GM23338 (cell line): ENCODE results near the gene COIL. TPM values are rescaled to one million over a fixed set of nuclear protein-coding genes. Genes with fewer than 3 reads are reported as not detected.

ENCODE experiments used
- ATAC-seq: fragments of 200-7000 bp; cut with Tn5 transposase; 3 replicates; pipeline ENCODE4 v1.9.1; 2020
- DNase-seq: peaks from one replicate; pipeline ENCODE4 v3.0.0-alpha.2; 2015; ENCODE audit warnings: low spot score
- H2AFZ ChIP-seq: fragments of 200-600 bp; sonication (generic); 2 replicates; pipeline ENCODE4 v1.8.0; 2016; ENCODE audit warnings: antibody characterized with exemption, mild to moderate bottlenecking, moderate library complexity
- H3F3A ChIP-seq: fragments of 200-600 bp; sonication (generic); replicated peaks from 2 replicates; pipeline ENCODE4 v1.8.0; 2017; ENCODE audit warnings: antibody characterized with exemption, mixed run types, low read depth
- H3K27ac ChIP-seq: fragments of 200-600 bp; sonication (generic); 2 replicates; pipeline ENCODE4 v1.6.1; 2016; ENCODE audit warnings: low read depth
- H3K27me3 ChIP-seq: fragments of 200-600 bp; sonication (generic); 2 replicates; pipeline ENCODE4 v1.8.0; 2016; ENCODE audit warnings: mild to moderate bottlenecking, mixed run types, moderate library complexity; ENCODE audit not compliant: insufficient read depth
- H3K36me3 ChIP-seq: fragments of 200-600 bp; sonication (generic); 2 replicates; pipeline ENCODE4 v1.8.0; 2016; ENCODE audit warnings: mild to moderate bottlenecking; ENCODE audit not compliant: insufficient read depth
- H3K4me1 ChIP-seq: fragments of 200-600 bp; sonication (generic); 2 replicates; pipeline ENCODE4 v1.8.0; 2016; ENCODE audit warnings: mild to moderate bottlenecking, moderate library complexity; ENCODE audit not compliant: insufficient read depth
- H3K4me2 ChIP-seq: fragments of 200-600 bp; sonication (generic); 2 replicates; pipeline ENCODE4 v1.7.1; 2017; ENCODE audit warnings: mixed run types
- H3K4me3 ChIP-seq: fragments of 200-600 bp; sonication (generic); 2 replicates; pipeline ENCODE4 v1.6.1; 2016; ENCODE audit warnings: mixed run types
- H3K79me2 ChIP-seq: fragments of 200-600 bp; sonication (generic); replicated peaks from 2 replicates; pipeline ENCODE4 v1.8.0; 2017; ENCODE audit warnings: mild to moderate bottlenecking; ENCODE audit not compliant: insufficient read depth
- H3K9me2 ChIP-seq: fragments of 200-600 bp; sonication (generic); 2 replicates; pipeline ENCODE4 v1.8.0; 2017; ENCODE audit not compliant: insufficient read depth
- H4K20me1 ChIP-seq: fragments of 200-600 bp; sonication (generic); replicated peaks from 2 replicates; pipeline ENCODE4 v1.8.0; 2017; ENCODE audit warnings: mild to moderate bottlenecking; ENCODE audit not compliant: insufficient read depth
- H3K27ac Mint-ChIP-seq: 2 replicates; pipeline ENCODE4 v1.8.0; 2020; ENCODE audit warnings: inconsistent platforms, mild to moderate bottlenecking, moderate library complexity, mixed read lengths
- H3K27me3 Mint-ChIP-seq: 3 replicates; pipeline ENCODE4 v1.8.0; 2022; ENCODE audit warnings: low read depth, mild to moderate bottlenecking, moderate library complexity, mixed read lengths, inconsistent platforms; ENCODE audit not compliant: insufficient read depth, poor library complexity
- H3K36me3 Mint-ChIP-seq: 3 replicates; pipeline ENCODE4 v1.8.0; 2021; ENCODE audit warnings: low read depth, mild to moderate bottlenecking, inconsistent platforms, moderate library complexity, mixed read lengths
- H3K4me1 Mint-ChIP-seq: 3 replicates; pipeline ENCODE4 v1.8.0; 2020; ENCODE audit warnings: mild to moderate bottlenecking, inconsistent platforms, mixed read lengths
- H3K4me3 Mint-ChIP-seq: 3 replicates; pipeline ENCODE4 v1.8.0; 2021; ENCODE audit warnings: moderate library complexity, mild to moderate bottlenecking, inconsistent platforms, mixed read lengths
- H3K9me3 Mint-ChIP-seq: 3 replicates; pipeline ENCODE4 v1.8.0; 2020; ENCODE audit warnings: moderate library complexity, mild to moderate bottlenecking, inconsistent platforms, mixed read lengths
- CTCF ChIP-seq, 2 experiments: fragments of 200-600 bp in 1 of 2; sonication (generic) in 1 of 2; conservative IDR thresholded peaks; 2 replicates each; pipeline versions ENCODE4 v1.5.1 to v1.6.1; 2016 to 2017; ENCODE audit warnings: antibody characterized with exemption in 2 of 2, low read depth in 2 of 2, mild to moderate bottlenecking in 2 of 2, moderate library complexity in 1 of 2
- EZH2 ChIP-seq: fragments of 200-600 bp; sonication (generic); IDR thresholded peaks from one replicate; pipeline ENCODE4 v1.8.0; 2017; ENCODE audit warnings: antibody characterized with exemption, mild to moderate bottlenecking, low read depth; ENCODE audit not compliant: unreplicated experiment
- EZH2phosphoT487 ChIP-seq: fragments of 200-600 bp; sonication (generic); IDR thresholded peaks from one replicate; pipeline ENCODE4 v1.8.1; 2018; ENCODE audit warnings: antibody characterized with exemption; ENCODE audit not compliant: unreplicated experiment
- JUNB ChIP-seq: IDR thresholded peaks from one replicate; pipeline ENCODE4 v1.6.1; 2016; ENCODE audit warnings: antibody characterized with exemption; ENCODE audit not compliant: unreplicated experiment
- POLR2AphosphoS5 ChIP-seq: IDR thresholded peaks from 2 replicates; pipeline ENCODE4 v1.6.1; 2016; ENCODE audit warnings: antibody characterized with exemption, low read depth
- REST ChIP-seq: IDR thresholded peaks from one replicate; pipeline ENCODE4 v1.6.1; 2018; ENCODE audit warnings: antibody characterized with exemption; ENCODE audit not compliant: unreplicated experiment
- ZNF114 ChIP-seq: fragments of 250-450 bp; sonication (Bioruptor Pico); IDR thresholded peaks from 2 replicates; pipeline ENCODE4 v1.5.0; 2020; ENCODE audit warnings: mild to moderate bottlenecking, moderate library complexity
- ZNF462 ChIP-seq: fragments of 250-450 bp; sonication (Bioruptor Pico); IDR thresholded peaks from 2 replicates; pipeline ENCODE4 v1.5.0; 2020; ENCODE audit warnings: mild to moderate bottlenecking, moderate library complexity
- polyA plus RNA-seq: library from polyadenylated mRNA; unstranded; fragments of >200 nt; fragmentation: Nextera tagmentation; extraction: Ambion mirVana; gene quantifications from 2 replicates; pipeline ENCODE4 v1.2.1, GENCODE V29; 2016
- total RNA-seq: library from RNA; depleted of rRNA; stranded (reverse); fragments of >200 nt; shearing (Covaris generic); gene quantifications from 2 replicates; pipeline ENCODE4 v1.2.3, GENCODE V29; 2014

The COIL gene
- total and polyA plus RNA-seq, 2 experiments from 2014 or later: 18.5 to 32.2 TPM

- Mint-ChIP-seq H3K27ac (no peak overlapping the region), H3K4me1 (peaks cover 25% of the 10 kb centered on the region), H3K9me3 (peaks cover 28% of the 10 kb centered on the region), H3K27me3 (no peaks in the 10 kb centered on the region), H3K4me3 (no peak overlapping the region), H3K36me3 (peaks cover 66% of the 10 kb centered on the region)
- Histone ChIP-seq H3K36me3 (peaks cover 15% of the 10 kb centered on the region), H3K4me2 (no peak overlapping the region), H2AFZ (no peak overlapping the region), H3K27ac (no peak overlapping the region), H4K20me1 (no peaks in the 10 kb centered on the region), H3F3A (no peaks in the 10 kb centered on the region), H3K9me2 (no peaks in the 10 kb centered on the region), H3K79me2 (no peaks in the 10 kb centered on the region), H3K4me1 (peaks cover 11% of the 10 kb centered on the region), H3K4me3 (no peak overlapping the region), H3K27me3 (no peaks in the 10 kb centered on the region)
- ATAC-seq (no peak), DNase-seq (no peak)
- TF ChIP-seq REST: no peak
- no peak for TF ChIP-seq EZH2phosphoT487
- TF ChIP-seq CTCF (conservative IDR thresholded peaks at IDR 0.05; ENCODE audit: low read depth in 2 of 2): no peak
- no peak for TF ChIP-seq ZNF114 (CRISPR knock-in tag)
- no peak for TF ChIP-seq JUNB
- no peak for TF ChIP-seq POLR2AphosphoS5
- no peak for TF ChIP-seq ZNF462 (CRISPR knock-in tag)
- no peak for TF ChIP-seq EZH2
Measured at GRCh38 chr17:56890906-56891674, 69.8 kb downstream of the COIL start.
